SU-DHL-6 (cell line): ENCODE results near the gene QKI.

Source experiments
- H2AFZ ChIP-seq: fragments of 200-600 bp; sonication (generic); 2 replicates; pipeline ENCODE4 v1.6.1; 2014; ENCODE audit warnings: low read depth, mild to moderate bottlenecking, moderate library complexity, mixed read lengths, antibody characterized with exemption, low read length; ENCODE audit not compliant: severe bottlenecking
- H3F3A ChIP-seq: fragments of 200-600 bp; shearing (Covaris generic); 2 replicates; pipeline ENCODE4 v1.6.0; 2016; ENCODE audit warnings: antibody characterized with exemption, mild to moderate bottlenecking; ENCODE audit not compliant: insufficient read depth
- H3K27ac ChIP-seq: fragments of 200-600 bp; sonication (generic); 2 replicates; pipeline ENCODE4 v1.5.1; 2016; ENCODE audit warnings: low read depth, mild to moderate bottlenecking, low read length, moderate library complexity, mixed read lengths
- H3K27me3 ChIP-seq: fragments of 200-600 bp; sonication (generic), shearing (Covaris generic); 2 replicates; pipeline ENCODE4 v1.6.0; 2014; ENCODE audit warnings: mild to moderate bottlenecking, low read length
- H3K36me3 ChIP-seq: fragments of 200-600 bp; sonication (generic); 2 replicates; pipeline ENCODE4 v1.6.1; 2014; ENCODE audit warnings: mild to moderate bottlenecking, low read length, mixed read lengths
- H3K4me2 ChIP-seq: fragments of 300-600, 200-600 bp; shearing (Covaris generic), sonication (generic); 2 replicates; pipeline ENCODE4 v1.6.0; 2014; ENCODE audit warnings: low read length, low read depth, mild to moderate bottlenecking; ENCODE audit not compliant: poor library complexity, severe bottlenecking
- H3K4me3 ChIP-seq: fragments of 200-600 bp; sonication (generic); 2 replicates; pipeline ENCODE4 v1.5.1; 2014; ENCODE audit warnings: antibody characterized with exemption, low read length, mild to moderate bottlenecking, mixed read lengths; ENCODE audit not compliant: insufficient read depth, poor library complexity, severe bottlenecking
- H3K79me2 ChIP-seq: fragments of 200-600 bp; sonication (generic); 2 replicates; pipeline ENCODE4 v1.6.1; 2014; ENCODE audit warnings: mild to moderate bottlenecking, low read length, moderate library complexity; ENCODE audit not compliant: insufficient read depth
- H3K9ac ChIP-seq: fragments of 200-600 bp; sonication (generic); 2 replicates; pipeline ENCODE4 v1.7.0; 2014; ENCODE audit warnings: mild to moderate bottlenecking, low read length
- H3K9me2 ChIP-seq: fragments of 200-600 bp; sonication (generic); replicated peaks from 2 replicates; pipeline ENCODE4 v1.6.1; 2014; ENCODE audit warnings: low read length; ENCODE audit not compliant: insufficient read depth
- H3K9me3 ChIP-seq: fragments of 200-600 bp; sonication (generic); 2 replicates; pipeline ENCODE4 v1.6.1; 2014; ENCODE audit warnings: low read length, mixed read lengths; ENCODE audit not compliant: insufficient read depth
- H4K20me1 ChIP-seq: fragments of 200-600 bp; sonication (generic); 2 replicates; pipeline ENCODE4 v1.6.1; 2014; ENCODE audit warnings: low read depth, mild to moderate bottlenecking, antibody characterized with exemption, low read length, moderate library complexity, mixed read lengths
- CTCF ChIP-seq: fragments of 200-600 bp; sonication (generic); IDR thresholded peaks from one replicate; pipeline ENCODE4 v1.5.1; 2017; ENCODE audit warnings: antibody characterized with exemption, mild to moderate bottlenecking, low read length, moderate library complexity; ENCODE audit not compliant: insufficient read depth, poor library complexity, severe bottlenecking
- EZH2phosphoT487 ChIP-seq: fragments of 200-600 bp; sonication (generic), shearing (Covaris generic); conservative IDR thresholded peaks from 2 replicates; pipeline ENCODE4 v1.6.1; 2018; ENCODE audit warnings: mild to moderate bottlenecking, antibody characterized with exemption, low read length, moderate library complexity, mixed read lengths

The QKI gene

GRCh38 chr6:163516908-163517307 is 102.4 kb downstream of the QKI start:
- TF ChIP-seq CTCF (no peak), EZH2phosphoT487 (no peak)
- Histone ChIP-seq H3K27ac (no peak overlapping the region), H3K79me2 (peaks cover 8% of the 10 kb centered on the region; the same call in 1 of the 2 replicates)

GRCh38 chr6:163520956-163521355 is 106.4 kb downstream of the QKI start:
- H2AFZ ChIP-seq: no peak overlapping the region
- H3K36me3 ChIP-seq: no peaks in the 10 kb centered on the region
- no peaks in the 10 kb centered on the region for H3K9me3 ChIP-seq
- H3K4me3 ChIP-seq: no peak overlapping the region
- no peaks in the 10 kb centered on the region for H3K27me3 ChIP-seq
- no peaks in the 10 kb centered on the region for H3K9me2 ChIP-seq
- H4K20me1 ChIP-seq: peaks cover 8% of the 10 kb centered on the region; the same call in 1 of the 2 replicates
- H3K9ac ChIP-seq: no peak overlapping the region
- H3F3A ChIP-seq: no peaks in the 10 kb centered on the region
- H3K27ac ChIP-seq: no peak overlapping the region
- TF ChIP-seq EZH2phosphoT487 (no peak), CTCF (no peak)
- no peak overlapping the region for H3K4me2 ChIP-seq
- H3K79me2 ChIP-seq: 0 out of 2 replicates have a peak, but pooled peaks cover 13% of the 10 kb centered on the region

More at GRCh38 chr6:163516908-163517307, 102.4 kb downstream of the QKI start:
- Histone ChIP-seq H3K36me3 (no peaks in the 10 kb centered on the region), H3K9me2 (no peaks in the 10 kb centered on the region), H3K27me3 (no peaks in the 10 kb centered on the region), H3K9ac (no peak overlapping the region), H2AFZ (no peak overlapping the region), H3K4me2 (no peak overlapping the region), H4K20me1 (no peaks in the 10 kb centered on the region; the same call in 1 of the 2 replicates), H3F3A (no peaks in the 10 kb centered on the region), H3K9me3 (no peaks in the 10 kb centered on the region), H3K4me3 (no peak overlapping the region)

GRCh38 chr6:163522033-163522432 is 107.5 kb downstream of the QKI start:
- no peak overlapping the region for H3K4me2 ChIP-seq
- no peak overlapping the region for H3K4me3 ChIP-seq
- H3K36me3 ChIP-seq: no peaks in the 10 kb centered on the region
- no peaks in the 10 kb centered on the region for H3F3A ChIP-seq
- no peak overlapping the region for H3K27ac ChIP-seq
- H4K20me1 ChIP-seq: peaks cover 17% of the 10 kb centered on the region; the same call in 1 of the 2 replicates
- 0 out of 2 replicates have a peak, but pooled peaks cover 13% of the 10 kb centered on the region for H3K79me2 ChIP-seq
- H3K27me3 ChIP-seq: no peaks in the 10 kb centered on the region
- H3K9me2 ChIP-seq: no peaks in the 10 kb centered on the region
- TF ChIP-seq CTCF (no peak), EZH2phosphoT487 (no peak)
- H3K9ac ChIP-seq: no peak overlapping the region
- no peaks in the 10 kb centered on the region for H3K9me3 ChIP-seq
- no peak overlapping the region for H2AFZ ChIP-seq
